Upper lobe of left lung (tissue), 4 donors: ENCODE data around the gene TMEM170B.

Experiments
- EP300 ChIP-seq, 4 donors: sonication (generic); formaldehyde crosslinking; IDR thresholded peaks; one replicate each; pipeline ENCODE4 v1.5.1; 2017; ENCODE audit warnings: antibody characterized with exemption in 4 of 4, control low read depth in 2 of 4
- POLR2A ChIP-seq, 4 donors: fragments of 450-650 bp; IDR thresholded peaks; one replicate each; pipeline ENCODE4 v1.5.1; 2016 to 2017; ENCODE audit warnings: antibody characterized with exemption in 4 of 4, mild to moderate bottlenecking in 2 of 4
- POLR2AphosphoS5 ChIP-seq, 2 donors: sonication (generic); formaldehyde crosslinking; IDR thresholded peaks; one replicate each; pipeline ENCODE4 v1.5.1; 2017; ENCODE audit warnings: antibody characterized with exemption in 2 of 2
- TF ChIP-seq, protein P1 (sequence below), 6 experiments: fragments of 450-650 bp in 4 of 6; fragments of 200-600 bp in 2 of 6; sonication (generic) in 2 of 6; IDR thresholded peaks; one replicate each; pipeline ENCODE4 v1.5.1; 2016 to 2019; ENCODE audit warnings: antibody characterized with exemption in 6 of 6

GRCh38 chr6:11490996-11491395 is 46.6 kb upstream of the TMEM170B start:
- TF ChIP-seq EP300 (IDR thresholded peaks at IDR 0.05) (no peak), POLR2AphosphoS5 (IDR thresholded peaks at IDR 0.05) (no peak), POLR2A (IDR thresholded peaks at IDR 0.05) (no peak)
- TF ChIP-seq, protein P1, sequence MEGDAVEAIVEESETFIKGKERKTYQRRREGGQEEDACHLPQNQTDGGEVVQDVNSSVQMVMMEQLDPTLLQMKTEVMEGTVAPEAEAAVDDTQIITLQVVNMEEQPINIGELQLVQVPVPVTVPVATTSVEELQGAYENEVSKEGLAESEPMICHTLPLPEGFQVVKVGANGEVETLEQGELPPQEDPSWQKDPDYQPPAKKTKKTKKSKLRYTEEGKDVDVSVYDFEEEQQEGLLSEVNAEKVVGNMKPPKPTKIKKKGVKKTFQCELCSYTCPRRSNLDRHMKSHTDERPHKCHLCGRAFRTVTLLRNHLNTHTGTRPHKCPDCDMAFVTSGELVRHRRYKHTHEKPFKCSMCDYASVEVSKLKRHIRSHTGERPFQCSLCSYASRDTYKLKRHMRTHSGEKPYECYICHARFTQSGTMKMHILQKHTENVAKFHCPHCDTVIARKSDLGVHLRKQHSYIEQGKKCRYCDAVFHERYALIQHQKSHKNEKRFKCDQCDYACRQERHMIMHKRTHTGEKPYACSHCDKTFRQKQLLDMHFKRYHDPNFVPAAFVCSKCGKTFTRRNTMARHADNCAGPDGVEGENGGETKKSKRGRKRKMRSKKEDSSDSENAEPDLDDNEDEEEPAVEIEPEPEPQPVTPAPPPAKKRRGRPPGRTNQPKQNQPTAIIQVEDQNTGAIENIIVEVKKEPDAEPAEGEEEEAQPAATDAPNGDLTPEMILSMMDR (IDR thresholded peaks at IDR 0.05), result no peak
